GM19328 (cell line): Measurements from ENCODE around the gene PIK3R1.
A peak's percentile ranks its signal among the peaks of the same experiment; 100 is the strongest.

ENCODE experiments used
- ATAC-seq: cut with Tn5 transposase; IDR thresholded peaks from one replicate; pipeline ENCODE4 v1.9.1; 2021; ENCODE audit warnings: mild to moderate bottlenecking, moderate library complexity; ENCODE audit not compliant: unreplicated experiment

Gene PIK3R1

GRCh38 chr5:68290260-68290674 lies 74.7 kb downstream of the PIK3R1 start:
- ATAC-seq, result no peak

GRCh38 chr5:68290847-68291246 lies 75.3 kb downstream of the PIK3R1 start:
- no peak for ATAC-seq

GRCh38 chr5:68292316-68292715 lies 76.8 kb downstream of the PIK3R1 start:
- ATAC-seq, result no peak

DNA sequence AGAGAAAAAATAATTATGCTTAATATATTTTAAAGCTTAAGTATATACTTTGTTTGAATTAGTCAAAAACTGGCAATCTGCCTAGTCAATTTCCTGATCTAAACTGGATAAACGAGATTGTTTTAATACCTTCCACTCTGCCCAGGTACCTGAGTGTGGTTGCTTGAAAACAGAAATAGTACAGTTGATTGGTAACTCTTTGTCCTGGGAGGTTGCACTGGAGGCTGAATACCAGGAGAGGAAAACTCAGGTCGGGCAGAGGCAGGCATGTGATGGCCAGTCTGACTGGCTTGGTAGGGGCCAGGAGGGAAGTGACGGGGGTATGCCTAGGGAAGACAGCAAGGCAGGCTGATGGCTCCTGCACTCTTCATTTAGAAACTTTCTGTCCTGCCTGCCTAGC lies 80.2 kb downstream of the PIK3R1 start:
- no peak for ATAC-seq

DNA sequence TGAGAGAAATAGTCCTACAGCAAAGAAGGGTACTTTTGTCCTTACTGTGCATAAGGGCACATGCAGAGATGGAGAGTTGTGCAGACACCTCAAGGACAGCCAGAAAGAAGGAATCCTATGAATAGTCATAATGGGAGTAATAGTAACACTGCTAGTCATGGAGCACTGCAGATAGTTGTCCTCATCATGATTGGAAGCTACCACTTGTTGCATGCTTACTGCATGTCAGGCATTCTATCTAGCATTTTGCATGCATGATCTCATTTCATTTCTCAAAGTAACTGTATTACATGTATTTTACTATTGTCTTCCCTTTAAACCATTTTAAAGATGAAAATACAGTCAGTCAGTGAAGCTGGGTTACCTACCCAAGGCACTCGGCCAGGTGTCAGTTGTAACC lies 81.3 kb downstream of the PIK3R1 start:
- no peak for ATAC-seq

- no peak for ATAC-seq
Measured at GRCh38 chr5:68297656-68298055, 82.1 kb downstream of the PIK3R1 start.

DNA sequence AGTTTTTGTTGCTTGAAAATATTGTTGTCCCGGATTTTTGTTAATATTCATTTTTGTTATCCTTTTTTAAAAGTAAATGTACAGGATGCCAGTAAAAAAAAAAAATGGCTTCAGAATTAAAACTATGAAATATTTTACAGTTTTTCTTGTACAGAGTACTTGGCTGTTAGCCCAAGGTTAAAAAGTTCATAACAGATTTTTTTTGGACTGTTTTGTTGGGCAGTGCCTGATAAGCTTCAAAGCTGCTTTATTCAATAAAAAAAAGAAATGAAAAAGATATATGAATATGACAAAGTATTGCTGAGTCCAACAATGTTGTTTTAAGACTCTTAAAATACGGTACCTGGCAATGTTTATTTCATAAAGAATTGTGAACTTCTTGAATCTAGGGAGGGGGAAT lies 82.9 kb downstream of the PIK3R1 start:
- ATAC-seq, result no peak

GRCh38 chr5:68299105-68299504 lies 83.5 kb downstream of the PIK3R1 start:
- ATAC-seq, result no peak

GRCh38 chr5:68299575-68299974 lies 84.0 kb downstream of the PIK3R1 start:
- ATAC-seq, result no peak

GRCh38 chr5:68303038-68303738 lies 87.6 kb downstream of the PIK3R1 start:
- no peak for ATAC-seq

DNA sequence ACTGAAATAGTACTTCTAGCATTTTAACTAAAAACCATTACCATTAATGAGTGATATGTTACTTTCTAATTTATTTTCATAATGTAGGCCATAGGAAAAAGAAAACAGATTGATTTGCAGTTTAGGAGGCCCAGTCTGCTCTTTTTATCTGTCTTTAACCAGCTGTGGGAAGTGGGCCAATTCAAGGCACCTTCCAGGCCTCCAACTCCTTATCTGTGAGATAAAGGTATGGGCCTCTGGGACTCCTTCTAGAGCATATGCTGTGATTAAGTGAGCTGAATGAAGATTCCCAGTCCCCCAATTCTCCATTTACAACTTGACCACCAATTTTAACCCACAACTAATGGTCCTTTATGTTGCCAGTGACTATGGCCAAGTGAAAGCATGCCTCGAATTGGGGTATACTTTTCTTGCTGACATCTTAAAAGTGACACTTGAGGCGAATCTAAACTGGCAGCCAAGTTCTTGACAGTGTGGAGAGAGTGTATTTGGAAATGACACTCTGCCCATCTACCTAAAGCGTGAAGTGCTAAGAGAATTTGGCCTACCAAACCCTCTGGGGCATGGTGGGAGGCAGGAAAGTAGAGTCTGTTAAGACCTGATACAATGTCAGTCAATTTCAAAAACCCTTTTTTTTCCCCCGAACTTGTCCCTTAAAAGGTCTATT lies 88.3 kb downstream of the PIK3R1 start:
- no peak for ATAC-seq

DNA sequence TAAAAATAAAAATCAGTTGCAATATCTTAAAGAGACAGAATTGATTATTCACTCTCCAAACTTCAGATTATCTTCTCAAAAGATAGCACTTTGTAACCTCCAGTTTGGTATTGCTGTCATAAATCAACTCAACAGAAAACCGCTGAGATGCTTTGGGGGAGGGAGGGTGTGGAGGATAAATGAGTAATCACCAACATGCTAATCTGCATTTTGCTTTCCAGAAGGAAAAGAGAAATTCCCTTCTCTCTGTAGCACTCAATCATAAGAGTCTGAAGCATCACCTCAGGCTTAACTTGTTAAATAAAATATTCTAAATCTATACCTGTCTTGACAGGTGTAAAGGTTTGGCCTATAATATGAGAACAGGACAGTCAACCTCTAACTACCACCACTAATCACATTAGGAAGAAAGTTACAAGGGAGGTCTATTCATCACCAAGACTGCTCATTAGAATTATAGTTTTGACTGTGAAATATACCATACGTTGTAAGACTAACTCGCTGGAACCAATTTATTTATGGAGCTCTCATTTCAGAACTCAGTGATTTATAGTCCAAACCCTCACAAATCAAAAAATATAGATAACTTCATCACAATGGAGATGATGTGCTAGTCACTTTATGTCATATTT lies 89.0 kb downstream of the PIK3R1 start:
- ATAC-seq, result no peak

GRCh38 chr5:68305223-68305870 lies 89.8 kb downstream of the PIK3R1 start:
- no peak for ATAC-seq

- no peak for ATAC-seq
Measured at GRCh38 chr5:68306361-68307014, 90.9 kb downstream of the PIK3R1 start.

- no peak for ATAC-seq
Measured at GRCh38 chr5:68313336-68313735, 97.8 kb downstream of the PIK3R1 start.

GRCh38 chr5:68314465-68314864 lies 98.9 kb downstream of the PIK3R1 start:
- ATAC-seq, result no peak

- ATAC-seq, result peak; percentile 80
Measured at GRCh38 chr5:68315679-68316271, 100.2 kb downstream of the PIK3R1 start.

- ATAC-seq, result no peak
Measured at GRCh38 chr5:68316469-68316868, 100.9 kb downstream of the PIK3R1 start.

- ATAC-seq, result no peak
Measured at GRCh38 chr5:68317646-68318045, 102.1 kb downstream of the PIK3R1 start.

DNA sequence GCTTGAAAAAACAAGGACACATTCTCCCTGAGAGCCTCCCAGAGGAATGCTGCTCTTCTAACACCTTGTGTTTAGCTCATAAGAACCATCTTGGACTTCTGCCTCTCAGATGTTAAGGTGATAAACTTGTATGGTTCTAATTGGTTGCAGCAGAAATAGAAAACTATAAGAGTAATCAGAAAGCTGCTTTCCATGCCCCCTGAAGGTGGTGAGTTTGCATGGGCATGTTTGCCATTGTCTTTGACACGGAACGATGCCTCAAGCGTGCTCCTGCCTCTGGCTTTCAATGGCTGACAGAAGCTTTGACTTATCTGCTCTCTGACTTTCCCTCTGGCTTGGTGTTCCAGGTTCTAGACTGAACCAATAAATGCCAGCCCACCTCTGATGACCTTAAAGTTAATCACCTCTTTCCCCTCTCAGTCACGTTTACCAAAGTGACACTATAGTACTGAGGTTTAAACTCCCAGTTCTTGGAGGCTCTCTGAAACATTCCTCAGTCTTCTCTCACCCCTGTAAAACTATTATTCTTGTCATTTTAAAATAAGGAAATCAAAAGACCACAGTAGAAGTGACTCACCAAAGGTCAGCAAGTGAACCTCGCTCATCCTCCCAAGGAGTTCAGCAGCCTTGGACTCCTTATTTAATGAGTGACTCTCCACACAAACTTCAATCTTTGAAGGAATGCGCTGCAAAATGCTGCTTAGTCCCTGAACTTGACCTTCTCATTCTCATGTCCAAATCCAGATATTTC lies 103.6 kb downstream of the PIK3R1 start:
- no peak for ATAC-seq
